OCI-LY7 (cell line): ENCODE measurements around the gene GIPC3. TPM values are rescaled to one million over a fixed set of nuclear protein-coding genes. Genes with fewer than 3 reads are reported as not detected.

Source experiments
- BruUV-seq: library from RNA; stranded (reverse); fragments of 400-500 nt; replicated peaks from 2 replicates; lab custom pipeline; 2021; lab: Mats Ljungman, UMichigan
- CTCF ChIA-PET: fragments of 300-600 bp; sonication (Branson Sonifier 250); formaldehyde crosslinking; loops from one replicate; lab custom pipeline; 2022; ENCODE audit warnings: antibody characterized with exemption; ENCODE audit not compliant: unreplicated experiment; lab: Charles Lee
- POLR2A ChIA-PET: fragments of 300-600 bp; sonication (Branson Sonifier 250); formaldehyde crosslinking; loops from one replicate; lab custom pipeline; 2022; ENCODE audit warnings: antibody characterized with exemption; lab: Charles Lee
- DNase-seq: peaks from one replicate; pipeline ENCODE4 v3.0.0-alpha.2; 2015; ENCODE audit warnings: low spot score
- H2AFZ ChIP-seq: fragments of 200-600 bp; sonication (generic), shearing (Covaris generic); 2 replicates; pipeline ENCODE4 v1.6.1; 2014; ENCODE audit warnings: mild to moderate bottlenecking, antibody characterized with exemption, low read length, moderate library complexity
- H3K27ac ChIP-seq: fragments of 200-600 bp; sonication (generic); 2 replicates; pipeline ENCODE4 v1.5.1; 2014; ENCODE audit warnings: mixed run types, low read depth, mild to moderate bottlenecking, moderate library complexity, low read length, inconsistent platforms; ENCODE audit not compliant: poor library complexity, severe bottlenecking
- H3K36me3 ChIP-seq: fragments of 200-600 bp; sonication (generic); 2 replicates; pipeline ENCODE4 v1.6.1; 2014; ENCODE audit warnings: mild to moderate bottlenecking, antibody characterized with exemption, low read length, moderate library complexity, mixed read lengths; ENCODE audit not compliant: insufficient read depth
- H3K4me1 ChIP-seq: fragments of 200-600 bp; sonication (generic); 2 replicates; pipeline ENCODE4 v1.5.1; 2014; ENCODE audit warnings: mild to moderate bottlenecking, low read length; ENCODE audit not compliant: insufficient read depth, poor library complexity, severe bottlenecking
- H3K4me2 ChIP-seq: fragments of 200-600 bp; sonication (generic); 2 replicates; pipeline ENCODE4 v1.6.1; 2014; ENCODE audit warnings: mild to moderate bottlenecking, low read length
- H3K4me3 ChIP-seq: fragments of 200-600 bp; sonication (generic); 2 replicates; pipeline ENCODE4 v1.5.1; 2014; ENCODE audit warnings: mild to moderate bottlenecking, low read depth, low read length; ENCODE audit not compliant: poor library complexity, severe bottlenecking
- H3K79me2 ChIP-seq: fragments of 200-600 bp; sonication (generic); 2 replicates; pipeline ENCODE4 v1.6.1; 2016; ENCODE audit warnings: low read depth, mild to moderate bottlenecking, low read length, moderate library complexity, mixed read lengths; ENCODE audit not compliant: insufficient read depth
- H3K9me2 ChIP-seq: fragments of 200-600 bp; sonication (generic); 2 replicates; pipeline ENCODE4 v1.6.1; 2016; ENCODE audit warnings: mild to moderate bottlenecking, low read length, mixed read lengths; ENCODE audit not compliant: insufficient read depth
- H3K9me3 ChIP-seq: fragments of 200-600 bp; sonication (generic); 2 replicates; pipeline ENCODE4 v1.6.1; 2014; ENCODE audit warnings: mild to moderate bottlenecking, mixed run types, low read length, mixed read lengths
- H4K20me1 ChIP-seq: fragments of 200-600 bp; sonication (generic); 2 replicates; pipeline ENCODE4 v1.6.1; 2014; ENCODE audit warnings: mild to moderate bottlenecking, antibody characterized with exemption, low read length, moderate library complexity, mixed read lengths; ENCODE audit not compliant: insufficient read depth
- EZH2phosphoT487 ChIP-seq: fragments of 200-600 bp; sonication (generic); IDR thresholded peaks from 2 replicates; pipeline ENCODE4 v1.6.1; 2018; ENCODE audit warnings: low read depth, borderline replicate concordance, mild to moderate bottlenecking, mixed run types, antibody characterized with exemption, low read length, moderate library complexity, mixed read lengths
- intact Hi-C: fragments of 100-400 bp; cut with micrococcal nuclease; formaldehyde crosslinking; loops from one replicate; pipeline ENCODE4 v1.10.0; 2022; ENCODE audit not compliant: unreplicated experiment
- total RNA-seq, 2 experiments: library from RNA; depleted of rRNA in 1 of 2; stranded (reverse); fragments of >200 nt in 1 of 2; shearing (Covaris generic) in 1 of 2; gene quantifications; 2 replicates each; pipeline ENCODE4 v1.2.3, GENCODE V29; 2014 to 2022
- TF ChIP-seq, protein P1 (sequence below): fragments of 200-600 bp; sonication (generic); conservative IDR thresholded peaks from 2 replicates; pipeline ENCODE4 v1.5.1; 2014; ENCODE audit warnings: mild to moderate bottlenecking, antibody characterized with exemption, low read length, moderate library complexity, mixed read lengths

Gene GIPC3
- total RNA-seq, 2 experiments from 2014 or later: not detected

DNA sequence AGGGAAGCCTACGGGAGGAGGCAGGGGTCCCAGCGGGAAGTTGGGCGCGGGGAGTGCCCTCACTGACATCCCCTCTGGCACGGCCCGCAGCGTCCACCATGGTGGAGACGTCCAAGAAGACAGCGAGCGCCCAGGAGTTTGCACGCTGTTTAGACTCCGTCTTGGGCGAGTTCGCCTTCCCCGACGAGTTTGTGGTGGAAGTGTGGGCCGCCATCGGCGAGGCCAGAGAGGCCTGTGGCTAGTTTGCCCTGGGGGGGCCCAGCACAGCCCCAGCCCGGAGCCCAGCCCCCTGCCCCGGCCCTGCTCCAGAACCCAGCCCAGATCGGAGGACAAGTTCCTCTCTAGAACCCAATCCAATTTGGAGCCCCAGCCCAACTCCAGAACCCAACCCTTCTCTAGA, 4.7 kb downstream of the GIPC3 start:
- H3K79me2 ChIP-seq: no peaks in the 10 kb centered on the region
- H3K4me2 ChIP-seq: no peak overlapping the region
- H3K4me3 ChIP-seq: no peak overlapping the region
- H3K27ac ChIP-seq: no peak overlapping the region
- intact Hi-C loops: no loop called here
- ChIA-PET POLR2A (interaction anchor here (0.6 kb wide), 1 partner anchor 139 kb away, joined by 3 read pairs; no protein-coding TSS in a partner anchor), CTCF (no interaction called here)
- no peaks in the 10 kb centered on the region for H3K36me3 ChIP-seq
- no peak overlapping the region for H2AFZ ChIP-seq
- H3K4me1 ChIP-seq: no peaks in the 10 kb centered on the region
- BruUV-seq: no TSS peak
- no peaks in the 10 kb centered on the region for H3K9me2 ChIP-seq
- H4K20me1 ChIP-seq: no peaks in the 10 kb centered on the region
- TF ChIP-seq, protein P1, sequence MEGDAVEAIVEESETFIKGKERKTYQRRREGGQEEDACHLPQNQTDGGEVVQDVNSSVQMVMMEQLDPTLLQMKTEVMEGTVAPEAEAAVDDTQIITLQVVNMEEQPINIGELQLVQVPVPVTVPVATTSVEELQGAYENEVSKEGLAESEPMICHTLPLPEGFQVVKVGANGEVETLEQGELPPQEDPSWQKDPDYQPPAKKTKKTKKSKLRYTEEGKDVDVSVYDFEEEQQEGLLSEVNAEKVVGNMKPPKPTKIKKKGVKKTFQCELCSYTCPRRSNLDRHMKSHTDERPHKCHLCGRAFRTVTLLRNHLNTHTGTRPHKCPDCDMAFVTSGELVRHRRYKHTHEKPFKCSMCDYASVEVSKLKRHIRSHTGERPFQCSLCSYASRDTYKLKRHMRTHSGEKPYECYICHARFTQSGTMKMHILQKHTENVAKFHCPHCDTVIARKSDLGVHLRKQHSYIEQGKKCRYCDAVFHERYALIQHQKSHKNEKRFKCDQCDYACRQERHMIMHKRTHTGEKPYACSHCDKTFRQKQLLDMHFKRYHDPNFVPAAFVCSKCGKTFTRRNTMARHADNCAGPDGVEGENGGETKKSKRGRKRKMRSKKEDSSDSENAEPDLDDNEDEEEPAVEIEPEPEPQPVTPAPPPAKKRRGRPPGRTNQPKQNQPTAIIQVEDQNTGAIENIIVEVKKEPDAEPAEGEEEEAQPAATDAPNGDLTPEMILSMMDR: no peak
- TF ChIP-seq EZH2phosphoT487: no peak
- no peak for DNase-seq
- H3K9me3 ChIP-seq: no peaks in the 10 kb centered on the region; the same call in 1 of the 2 replicates

DNA sequence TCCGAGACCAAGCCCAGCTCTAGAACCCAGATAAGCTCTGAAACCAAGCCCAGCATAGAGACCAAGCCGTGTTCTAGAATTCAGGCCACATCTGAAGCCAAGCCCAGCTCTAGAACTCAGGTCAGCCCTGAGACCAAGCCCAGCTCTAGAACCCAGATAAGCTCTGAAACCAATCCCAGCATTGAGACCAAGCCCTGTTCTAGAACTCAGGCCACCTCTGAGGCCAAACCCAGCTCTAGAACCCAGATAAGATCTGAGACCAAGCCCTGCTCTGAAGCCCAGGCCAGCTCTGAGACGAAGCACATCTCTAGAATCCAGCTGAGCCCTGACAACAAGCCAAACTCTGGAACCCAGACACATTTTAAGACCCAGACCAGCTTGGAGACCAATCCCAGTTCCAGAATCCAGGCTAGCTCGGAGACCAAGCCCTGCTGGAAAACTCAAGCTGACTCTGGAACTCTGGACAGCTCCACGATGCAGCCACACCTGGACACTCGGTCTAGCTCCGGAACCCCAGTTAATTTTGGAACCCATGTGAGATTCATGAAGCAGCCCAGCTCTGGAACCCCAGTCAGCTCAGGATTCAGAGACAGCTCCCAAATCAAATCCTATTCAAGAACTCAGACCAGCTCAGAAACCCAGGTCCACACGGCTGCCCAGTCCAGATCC, 5.8 kb downstream of the GIPC3 start:
- Histone ChIP-seq H2AFZ (no peak overlapping the region), H3K27ac (no peak overlapping the region), H3K4me3 (no peak overlapping the region), H3K4me1 (no peaks in the 10 kb centered on the region), H3K36me3 (no peaks in the 10 kb centered on the region), H3K9me3 (no peaks in the 10 kb centered on the region; the same call in 1 of the 2 replicates), H3K9me2 (no peaks in the 10 kb centered on the region), H3K79me2 (no peaks in the 10 kb centered on the region), H4K20me1 (no peaks in the 10 kb centered on the region), H3K4me2 (no peak overlapping the region)
- DNase-seq: no peak
- intact Hi-C loops: no loop called here
- CTCF ChIA-PET: no interaction called here
- POLR2A ChIA-PET: interaction anchor here (0.5 kb wide), 2 partner anchors 1612 to 1797 kb away, joined by 3 read pairs; no protein-coding TSS in a partner anchor
- BruUV-seq: no TSS peak
- TF ChIP-seq EZH2phosphoT487: no peak
- TF ChIP-seq, protein P1: no peak
